Neural cell (in vitro differentiated cells): ENCODE data around the gene PNCK. TPM values are rescaled to one million over a fixed set of nuclear protein-coding genes. Genes with fewer than 3 reads are reported as not detected.
"Not testable (repeated sequence)": the region's sequence is repeated elsewhere in the genome, so short reads cannot be mapped to it uniquely, and the experiment has no call there.

Experiments
- H2AFZ ChIP-seq: fragments of 200-600, 300-800 bp; sonication (generic), shearing (Covaris generic); 2 replicates; pipeline ENCODE4 v1.6.0; 2014; ENCODE audit warnings: low read depth, mild to moderate bottlenecking, antibody characterized with exemption, low read length, moderate library complexity
- H3F3A ChIP-seq: fragments of 200-600 bp; shearing (Covaris generic); 2 replicates; pipeline ENCODE4 v1.6.1; 2016; ENCODE audit warnings: mild to moderate bottlenecking, moderate library complexity, mixed read lengths, antibody characterized with exemption, low read length; ENCODE audit not compliant: insufficient read depth, poor library complexity, severe bottlenecking
- H3K27ac ChIP-seq: fragments of 200-600, 300-800 bp; sonication (generic), shearing (Covaris generic); 2 replicates; pipeline ENCODE4 v1.5.1; 2014; ENCODE audit warnings: mild to moderate bottlenecking, low read length, moderate library complexity
- H3K27me3 ChIP-seq: fragments of 300-800, 200-600 bp; sonication (generic), shearing (Covaris generic); 2 replicates; pipeline ENCODE4 v1.6.0; 2014; ENCODE audit warnings: mild to moderate bottlenecking, low read depth, low read length, moderate library complexity; ENCODE audit not compliant: insufficient read depth
- H3K36me3 ChIP-seq: fragments of 300-800, 200-600 bp; sonication (generic), shearing (Covaris generic); 2 replicates; pipeline ENCODE4 v1.5.1; 2014; ENCODE audit warnings: mild to moderate bottlenecking, antibody characterized with exemption, low read length, moderate library complexity; ENCODE audit not compliant: insufficient read depth
- H3K4me2 ChIP-seq: fragments of 300-800, 200-600 bp; sonication (generic), shearing (Covaris generic); 2 replicates; pipeline ENCODE4 v1.6.0; 2014; ENCODE audit warnings: mild to moderate bottlenecking, low read length
- H3K4me3 ChIP-seq: fragments of 300-800, 200-600 bp; sonication (generic), shearing (Covaris generic); 2 replicates; pipeline ENCODE4 v1.5.1; 2014; ENCODE audit warnings: mild to moderate bottlenecking, low read length, moderate library complexity
- H3K79me2 ChIP-seq: fragments of 200-600 bp; shearing (Covaris generic); replicated peaks from 2 replicates; pipeline ENCODE4 v1.6.0; 2014; ENCODE audit warnings: mild to moderate bottlenecking, low read length, moderate library complexity; ENCODE audit not compliant: insufficient read depth
- H3K9ac ChIP-seq: fragments of 300-800, 200-600 bp; sonication (generic), shearing (Covaris generic); 2 replicates; pipeline ENCODE4 v1.6.1; 2016; ENCODE audit warnings: mild to moderate bottlenecking, low read length, mixed read lengths
- H3K9me2 ChIP-seq: fragments of 200-600 bp; shearing (Covaris generic); 2 replicates; pipeline ENCODE4 v1.6.1; 2016; ENCODE audit warnings: mild to moderate bottlenecking, low read length, mixed read lengths; ENCODE audit not compliant: insufficient read depth
- H3K9me3 ChIP-seq: fragments of 200-600, 300-800 bp; sonication (generic), shearing (Covaris generic); 2 replicates; pipeline ENCODE4 v1.6.1; 2016; ENCODE audit warnings: mild to moderate bottlenecking, mixed run types, low read length, moderate library complexity, mixed read lengths
- H4K20me1 ChIP-seq: fragments of 200-600 bp; shearing (Covaris generic); 2 replicates; pipeline ENCODE4 v1.6.1; 2016; ENCODE audit warnings: mild to moderate bottlenecking, mixed run types; ENCODE audit not compliant: insufficient read depth
- CTCF ChIP-seq: fragments of 450-650 bp; IDR thresholded peaks from 2 replicates; pipeline ENCODE4 v1.5.1; 2014; ENCODE audit warnings: antibody characterized with exemption, mild to moderate bottlenecking, moderate library complexity; ENCODE audit not compliant: poor library complexity, severe bottlenecking
- EP300 ChIP-seq: fragments of 450-650 bp; conservative IDR thresholded peaks from 2 replicates; pipeline ENCODE4 v1.6.1; 2014; ENCODE audit warnings: antibody characterized with exemption, mild to moderate bottlenecking, moderate library complexity; ENCODE audit not compliant: poor library complexity, severe bottlenecking
- EZH2 ChIP-seq: fragments of 200-600, 300-800 bp; shearing (Covaris generic), sonication (generic); IDR thresholded peaks from 2 replicates; pipeline ENCODE4 v1.6.1; 2014; ENCODE audit warnings: antibody characterized with exemption, low read length, borderline replicate concordance, mild to moderate bottlenecking; ENCODE audit not compliant: insufficient read depth, poor library complexity, severe bottlenecking
- MXI1 ChIP-seq: fragments of 450-650 bp; conservative IDR thresholded peaks from 2 replicates; pipeline ENCODE4 v1.6.1; 2014; ENCODE audit warnings: antibody characterized with exemption, mild to moderate bottlenecking; ENCODE audit not compliant: poor library complexity, severe bottlenecking
- POLR2AphosphoS5 ChIP-seq: IDR thresholded peaks from 2 replicates; pipeline ENCODE4 v1.6.1; 2012
- RAD21 ChIP-seq: fragments of 450-650 bp; conservative IDR thresholded peaks from 2 replicates; pipeline ENCODE4 v1.6.1; 2014; ENCODE audit warnings: antibody characterized with exemption, mild to moderate bottlenecking, moderate library complexity
- REST ChIP-seq: IDR thresholded peaks from 2 replicates; pipeline ENCODE4 v1.6.1; 2012; ENCODE audit warnings: borderline replicate concordance
- SMC3 ChIP-seq: fragments of 450-650 bp; conservative IDR thresholded peaks from 2 replicates; pipeline ENCODE4 v1.6.1; 2014; ENCODE audit warnings: antibody characterized with exemption, mild to moderate bottlenecking, moderate library complexity; ENCODE audit not compliant: poor library complexity
- TAF1 ChIP-seq: IDR thresholded peaks from 2 replicates; pipeline ENCODE4 v1.6.1; 2012; ENCODE audit warnings: low read depth
- polyA plus RNA-seq: library from polyadenylated mRNA; depleted of rRNA; stranded (reverse); fragments of >200 nt; gene quantifications from 2 replicates; pipeline ENCODE4 v1.2.3, GENCODE V29; 2014

Gene PNCK
- polyA plus RNA-seq, 1 donor from 2014 or later: 9.5 TPM

DNA sequence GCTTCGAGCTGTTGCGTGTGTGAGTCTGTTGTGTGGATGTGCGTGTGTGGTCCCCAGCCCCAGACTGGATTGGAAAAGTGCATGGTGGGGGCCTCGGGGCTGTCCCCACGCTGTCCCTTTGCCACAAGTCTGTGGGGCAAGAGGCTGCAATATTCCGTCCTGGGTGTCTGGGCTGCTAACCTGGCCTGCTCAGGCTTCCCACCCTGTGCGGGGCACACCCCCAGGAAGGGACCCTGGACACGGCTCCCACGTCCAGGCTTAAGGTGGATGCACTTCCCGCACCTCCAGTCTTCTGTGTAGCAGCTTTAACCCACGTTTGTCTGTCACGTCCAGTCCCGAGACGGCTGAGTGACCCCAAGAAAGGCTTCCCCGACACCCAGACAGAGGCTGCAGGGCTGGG, 22.5 kb upstream of the PNCK start:
- H3K4me3 ChIP-seq: no peak overlapping the region
- no peaks in the 10 kb centered on the region for H3K9me2 ChIP-seq
- H3K9ac ChIP-seq: no peak overlapping the region
- H3K36me3 ChIP-seq: no peaks in the 10 kb centered on the region
- no peak overlapping the region for H2AFZ ChIP-seq
- no peaks in the 10 kb centered on the region for H3F3A ChIP-seq
- TF ChIP-seq SMC3 (no peak), EZH2 (no peak), EP300 (no peak), MXI1 (no peak), CTCF (no peak), POLR2AphosphoS5 (no peak), REST (no peak), RAD21 (no peak), TAF1 (no peak)
- H3K9me3 ChIP-seq: no peaks in the 10 kb centered on the region
- H3K27me3 ChIP-seq: no peaks in the 10 kb centered on the region
- H3K4me2 ChIP-seq: no peak overlapping the region
- no peaks in the 10 kb centered on the region for H3K79me2 ChIP-seq
- no peak overlapping the region for H3K27ac ChIP-seq
- no peaks in the 10 kb centered on the region for H4K20me1 ChIP-seq

GRCh38 chrX:153694687-153695270, 21.2 kb upstream of the PNCK start:
- TF ChIP-seq EZH2 (no peak), EP300 (no peak), REST (no peak), POLR2AphosphoS5 (no peak), MXI1 (no peak), SMC3 (no peak), TAF1 (no peak), CTCF (no peak), RAD21 (no peak)
- H3K27me3 ChIP-seq: no peaks in the 10 kb centered on the region
- H3K79me2 ChIP-seq: peaks cover 6% of the 10 kb centered on the region
- no peaks in the 10 kb centered on the region for H3K9me3 ChIP-seq
- H3K27ac ChIP-seq: no peak overlapping the region
- no peak overlapping the region for H3K4me3 ChIP-seq
- no peaks in the 10 kb centered on the region for H3K9me2 ChIP-seq
- H3F3A ChIP-seq: no peaks in the 10 kb centered on the region
- H4K20me1 ChIP-seq: peaks cover 2% of the 10 kb centered on the region
- no peak overlapping the region for H2AFZ ChIP-seq
- no peak overlapping the region for H3K4me2 ChIP-seq
- no peaks in the 10 kb centered on the region for H3K36me3 ChIP-seq
- no peak overlapping the region for H3K9ac ChIP-seq

GRCh38 chrX:153694256-153694655, 20.6 kb upstream of the PNCK start:
- H3K36me3 ChIP-seq, H3K4me3 ChIP-seq, H3K79me2 ChIP-seq, H3K4me2 ChIP-seq, H4K20me1 ChIP-seq, H3K9me2 ChIP-seq, H3F3A ChIP-seq, H3K9me3 ChIP-seq, H3K27me3 ChIP-seq, H2AFZ ChIP-seq, H3K9ac ChIP-seq, H3K27ac ChIP-seq: not testable (repeated sequence)
